Lower leg skin (tissue), 3 donors: ENCODE measurements around the gene VPS26B.

Experiments
- POLR2A ChIP-seq, 2 donors: fragments of 450-650 bp; IDR thresholded peaks; one replicate each; pipeline ENCODE4 v1.6.1; 2016 to 2017; ENCODE audit warnings: antibody characterized with exemption in 2 of 2, mild to moderate bottlenecking in 1 of 2, moderate library complexity in 1 of 2
- TF ChIP-seq, protein P1 (sequence below), 3 donors: fragments of 450-650 bp; IDR thresholded peaks; one replicate each; pipeline ENCODE4 v1.5.1; 2016; ENCODE audit warnings: antibody characterized with exemption in 3 of 3, mild to moderate bottlenecking in 3 of 3, moderate library complexity in 2 of 3

DNA sequence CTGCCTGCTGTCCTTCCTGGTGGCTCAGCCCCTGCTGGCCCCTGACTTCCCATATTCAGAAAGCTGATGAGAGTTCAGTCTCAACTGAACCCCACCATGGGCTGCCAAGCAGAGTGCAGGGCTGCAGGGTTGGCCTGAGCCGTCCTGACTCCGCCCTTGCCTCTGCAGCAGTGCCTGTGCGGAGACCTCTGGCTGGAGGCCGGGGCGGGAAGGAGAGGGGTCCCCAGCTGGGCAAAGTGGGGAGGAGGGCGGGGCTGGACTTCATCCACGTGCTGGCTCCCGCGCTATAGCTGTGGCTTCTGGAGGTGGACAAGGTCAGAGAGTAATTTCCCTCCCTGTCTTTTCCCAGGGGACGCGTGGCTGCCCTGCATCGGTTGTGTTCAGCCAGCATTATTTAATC, 65.3 kb downstream of the VPS26B start:
- TF ChIP-seq, protein P1, sequence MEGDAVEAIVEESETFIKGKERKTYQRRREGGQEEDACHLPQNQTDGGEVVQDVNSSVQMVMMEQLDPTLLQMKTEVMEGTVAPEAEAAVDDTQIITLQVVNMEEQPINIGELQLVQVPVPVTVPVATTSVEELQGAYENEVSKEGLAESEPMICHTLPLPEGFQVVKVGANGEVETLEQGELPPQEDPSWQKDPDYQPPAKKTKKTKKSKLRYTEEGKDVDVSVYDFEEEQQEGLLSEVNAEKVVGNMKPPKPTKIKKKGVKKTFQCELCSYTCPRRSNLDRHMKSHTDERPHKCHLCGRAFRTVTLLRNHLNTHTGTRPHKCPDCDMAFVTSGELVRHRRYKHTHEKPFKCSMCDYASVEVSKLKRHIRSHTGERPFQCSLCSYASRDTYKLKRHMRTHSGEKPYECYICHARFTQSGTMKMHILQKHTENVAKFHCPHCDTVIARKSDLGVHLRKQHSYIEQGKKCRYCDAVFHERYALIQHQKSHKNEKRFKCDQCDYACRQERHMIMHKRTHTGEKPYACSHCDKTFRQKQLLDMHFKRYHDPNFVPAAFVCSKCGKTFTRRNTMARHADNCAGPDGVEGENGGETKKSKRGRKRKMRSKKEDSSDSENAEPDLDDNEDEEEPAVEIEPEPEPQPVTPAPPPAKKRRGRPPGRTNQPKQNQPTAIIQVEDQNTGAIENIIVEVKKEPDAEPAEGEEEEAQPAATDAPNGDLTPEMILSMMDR (IDR thresholded peaks at IDR 0.05) = no peak
- no peak for TF ChIP-seq POLR2A (IDR thresholded peaks at IDR 0.05)
